Sigmoid colon (tissue), 7 donors: Measurements from ENCODE around the gene MYRIP. TPM values are rescaled to one million over a fixed set of nuclear protein-coding genes. Genes with fewer than 3 reads are reported as not detected.

Experiments
- DNase-seq: peaks from one replicate; pipeline ENCODE4 v3.0.0-alpha.2; 2019
- H3K27ac ChIP-seq, 4 donors: fragments of 200-600 bp; sonication (generic); one replicate each; pipeline ENCODE4 v1.5.1; 2016 to 2019; ENCODE audit warnings: mild to moderate bottlenecking in 1 of 4
- H3K27me3 ChIP-seq, 3 donors: fragments of 200-600 bp; sonication (generic); one replicate each; pipeline ENCODE4 v1.5.1; 2019; ENCODE audit warnings: mild to moderate bottlenecking in 1 of 3
- H3K36me3 ChIP-seq, 4 donors: fragments of 200-600 bp; sonication (generic); one replicate each; pipeline ENCODE4 v1.5.1; 2016 to 2019
- H3K4me1 ChIP-seq, 4 donors: fragments of 200-600 bp; sonication (generic); one replicate each; pipeline ENCODE4 v1.5.1; 2017 to 2019
- H3K4me3 ChIP-seq, 4 donors: fragments of 200-600 bp; sonication (generic); one replicate each; pipeline ENCODE4 v1.5.1; 2017 to 2019; ENCODE audit warnings: mild to moderate bottlenecking in 2 of 4, moderate library complexity in 1 of 4
- H3K9me3 ChIP-seq, 4 donors: fragments of 200-600 bp in 3 of 4; sonication (generic) in 3 of 4; one replicate each; pipeline versions ENCODE4 v1.5.1 to v1.6.1; 2013 to 2019
- EP300 ChIP-seq, 4 donors: sonication (generic); formaldehyde crosslinking; IDR thresholded peaks; one replicate each; pipeline ENCODE4 v1.6.1; 2017; ENCODE audit warnings: antibody characterized with exemption in 4 of 4
- POLR2A ChIP-seq, 2 donors: fragments of 450-650 bp; IDR thresholded peaks; one replicate each; pipeline ENCODE4 v1.6.1; 2016; ENCODE audit warnings: antibody characterized with exemption in 2 of 2, mild to moderate bottlenecking in 2 of 2, moderate library complexity in 2 of 2
- POLR2AphosphoS5 ChIP-seq, 4 donors: sonication (generic); formaldehyde crosslinking; IDR thresholded peaks; one replicate each; pipeline ENCODE4 v1.6.1; 2017; ENCODE audit warnings: antibody characterized with exemption in 4 of 4
- WGBS, 2 donors: extraction: QIAGEN DNeasy Blood & Tissue Kit; methylation state at CpG; one replicate each; pipeline ENCODE4 v1.1.7; 2013; 5-methylcytosine and 5-hydroxymethylcytosine counted together
- intact Hi-C: fragments of 100-400 bp; cut with DNase I; formaldehyde crosslinking; loops from one replicate; pipeline ENCODE4 v1.15.1; 2023
- polyA plus RNA-seq, 3 donors: library from polyadenylated mRNA; stranded (reverse); fragments of 200-250 nt; gene quantifications; one replicate each; pipeline ENCODE4 v1.2.3, GENCODE V29; 2013
- total RNA-seq, 4 donors: library from RNA; depleted of rRNA; stranded (reverse); fragments of >200 nt; gene quantifications; one replicate each; pipeline ENCODE4 v1.1.0, GENCODE V29; 2016
- TF ChIP-seq, protein P1 (sequence below), 4 experiments: fragments of 450-650 bp in 3 of 4; fragments of 200-600 bp in 1 of 4; IDR thresholded peaks; one replicate each; pipeline ENCODE4 v1.5.1; 2016 to 2019; ENCODE audit warnings: antibody characterized with exemption in 4 of 4, mild to moderate bottlenecking in 3 of 4, moderate library complexity in 2 of 4
- donor health status: healthy with polysubstance abuse.
- donor health status: Bipolar disorder and iron deficiency.
- donor health status: healthy.

MYRIP gene
- total and polyA plus RNA-seq, 7 donors: 2.2 to 5.5 (median 4.2) TPM

DNA sequence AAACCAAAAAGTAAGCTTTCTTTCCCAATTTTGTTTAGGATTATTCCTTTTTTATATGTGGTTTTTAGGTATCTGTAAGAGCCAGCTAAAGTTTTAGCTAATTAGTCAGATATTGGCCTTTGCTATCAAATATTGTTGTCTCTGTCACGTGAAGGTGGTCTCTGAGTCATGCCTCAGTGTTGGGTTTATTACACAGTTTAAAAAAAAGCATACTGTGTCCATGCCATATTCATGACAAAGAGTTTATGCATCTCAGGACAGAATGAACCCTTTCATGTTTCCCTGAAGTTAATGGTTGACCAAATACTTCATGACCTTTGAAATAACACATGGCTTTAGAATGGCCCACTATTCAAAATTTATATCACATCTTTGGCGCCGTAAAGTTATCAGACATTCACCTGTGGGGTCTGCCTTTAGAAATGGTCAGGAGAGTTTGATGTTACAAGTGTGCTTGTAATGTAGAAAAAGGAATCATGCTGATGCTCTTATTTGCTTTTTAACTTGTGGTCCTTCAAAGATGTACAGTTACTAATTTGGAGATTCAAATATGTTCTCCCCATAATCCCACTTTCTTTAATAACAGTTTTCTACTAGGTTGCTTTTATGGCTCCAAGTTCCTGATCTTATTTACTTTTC is 101.5 kb downstream of the MYRIP start:
- Histone ChIP-seq H3K4me1 (peaks cover 0 to 10% (median 8%) of the 10 kb centered on the region in 4 donors), H3K9me3 (no peaks in the 10 kb centered on the region), H3K4me3 (no peak overlapping the region), H3K36me3 (no peaks in the 10 kb centered on the region), H3K27ac (peak overlapping the region in 1 of 4 donors; percentile 20), H3K27me3 (no peaks in the 10 kb centered on the region)
- intact Hi-C loops: no loop called here
- DNase-seq: no peak
- TF ChIP-seq POLR2A (IDR thresholded peaks at IDR 0.05) (no peak), EP300 (IDR thresholded peaks at IDR 0.05) (no peak)
- 18 to 56% methylated on average over 3 of the region's 3 CpGs for WGBS, 2 donors

DNA sequence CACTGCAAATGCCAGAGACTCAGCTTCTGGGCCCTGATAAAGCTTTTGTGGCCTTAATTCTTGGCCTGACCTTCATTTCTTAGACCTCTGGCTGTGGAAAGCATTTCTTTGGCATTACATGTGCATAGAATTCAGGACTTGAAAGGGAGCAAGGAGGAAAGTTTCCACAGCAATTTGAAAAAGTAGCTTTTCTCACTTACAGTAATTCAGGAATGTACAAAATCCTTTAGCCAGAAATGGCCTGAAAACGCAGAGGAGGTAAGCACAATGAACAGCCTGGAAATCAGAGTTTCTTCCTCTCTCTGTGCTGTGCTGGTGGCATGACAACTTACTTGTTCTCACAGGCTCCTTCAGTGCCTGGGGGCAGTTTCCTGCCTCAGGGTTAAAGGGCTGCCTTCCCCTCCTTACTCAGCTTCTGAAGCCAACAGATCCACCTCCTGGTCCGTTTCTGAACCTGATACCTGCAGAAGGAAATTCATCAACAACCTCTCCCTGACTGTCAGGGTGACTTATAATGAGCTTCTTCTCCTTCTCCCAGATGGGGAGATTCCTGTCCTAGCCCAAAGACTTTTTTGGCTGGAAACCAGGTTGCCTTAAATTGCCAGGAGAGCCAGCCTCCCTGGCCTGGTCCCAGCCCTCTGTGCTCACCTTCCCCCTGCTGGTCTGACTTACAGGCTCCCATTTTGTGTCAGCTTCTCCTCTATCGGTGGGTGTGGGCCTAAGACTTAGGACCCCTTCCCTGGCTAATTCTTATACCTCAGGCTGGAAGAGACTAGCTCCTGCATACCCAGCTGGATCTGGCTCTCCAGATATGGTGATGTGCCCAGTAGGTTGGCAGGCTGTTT is 102.3 kb downstream of the MYRIP start:
- intact Hi-C loops: no loop called here
- H3K4me3 ChIP-seq: no peak overlapping the region
- H3K36me3 ChIP-seq: no peaks in the 10 kb centered on the region
- H3K27ac ChIP-seq: peak overlapping the region in 2 of 4 donors; percentile 20 to 26
- H3K9me3 ChIP-seq: no peaks in the 10 kb centered on the region
- no peaks in the 10 kb centered on the region for H3K27me3 ChIP-seq
- no peak for TF ChIP-seq EP300 (IDR thresholded peaks at IDR 0.05)
- no peak for TF ChIP-seq POLR2A (IDR thresholded peaks at IDR 0.05)
- TF ChIP-seq, protein P1, sequence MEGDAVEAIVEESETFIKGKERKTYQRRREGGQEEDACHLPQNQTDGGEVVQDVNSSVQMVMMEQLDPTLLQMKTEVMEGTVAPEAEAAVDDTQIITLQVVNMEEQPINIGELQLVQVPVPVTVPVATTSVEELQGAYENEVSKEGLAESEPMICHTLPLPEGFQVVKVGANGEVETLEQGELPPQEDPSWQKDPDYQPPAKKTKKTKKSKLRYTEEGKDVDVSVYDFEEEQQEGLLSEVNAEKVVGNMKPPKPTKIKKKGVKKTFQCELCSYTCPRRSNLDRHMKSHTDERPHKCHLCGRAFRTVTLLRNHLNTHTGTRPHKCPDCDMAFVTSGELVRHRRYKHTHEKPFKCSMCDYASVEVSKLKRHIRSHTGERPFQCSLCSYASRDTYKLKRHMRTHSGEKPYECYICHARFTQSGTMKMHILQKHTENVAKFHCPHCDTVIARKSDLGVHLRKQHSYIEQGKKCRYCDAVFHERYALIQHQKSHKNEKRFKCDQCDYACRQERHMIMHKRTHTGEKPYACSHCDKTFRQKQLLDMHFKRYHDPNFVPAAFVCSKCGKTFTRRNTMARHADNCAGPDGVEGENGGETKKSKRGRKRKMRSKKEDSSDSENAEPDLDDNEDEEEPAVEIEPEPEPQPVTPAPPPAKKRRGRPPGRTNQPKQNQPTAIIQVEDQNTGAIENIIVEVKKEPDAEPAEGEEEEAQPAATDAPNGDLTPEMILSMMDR (IDR thresholded peaks at IDR 0.05): no peak
- no peak for TF ChIP-seq POLR2AphosphoS5 (IDR thresholded peaks at IDR 0.05)
- H3K4me1 ChIP-seq: peaks cover 0 to 10% (median 8%) of the 10 kb centered on the region in 4 donors
- WGBS, 2 donors: 15 to 53% methylated on average over 3 of the region's 3 CpGs
- DNase-seq: no peak

DNA sequence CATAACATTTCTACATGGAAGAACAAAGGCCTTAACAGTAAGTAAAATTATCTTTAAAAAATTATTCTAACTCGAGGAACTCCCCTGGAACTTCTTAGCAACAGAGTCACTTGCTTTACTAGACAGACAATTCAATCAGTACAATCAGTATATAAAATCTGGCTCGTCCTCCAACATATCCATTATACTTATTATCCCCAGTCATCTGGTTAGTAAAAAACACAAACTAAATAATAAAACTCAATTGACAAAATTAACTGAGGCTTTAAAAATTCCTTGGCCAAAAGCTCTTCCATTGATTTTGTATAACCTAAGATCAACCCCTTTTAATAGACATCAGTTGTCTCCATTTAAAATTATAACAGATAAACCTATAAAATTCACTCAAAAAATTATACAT is 105.6 kb downstream of the MYRIP start:
- no peaks in the 10 kb centered on the region for H3K36me3 ChIP-seq
- intact Hi-C loops: no loop called here
- WGBS, 2 donors: 78 to 85% methylated on average over 2 of the region's 2 CpGs
- H3K4me3 ChIP-seq: no peak overlapping the region
- H3K27ac ChIP-seq: no peak overlapping the region
- no peak for DNase-seq
- no peak for TF ChIP-seq POLR2A (IDR thresholded peaks at IDR 0.05)
- TF ChIP-seq, protein P1 (IDR thresholded peaks at IDR 0.05): no peak
- no peak for TF ChIP-seq EP300 (IDR thresholded peaks at IDR 0.05)
- no peak for TF ChIP-seq POLR2AphosphoS5 (IDR thresholded peaks at IDR 0.05)
- no peaks in the 10 kb centered on the region for H3K9me3 ChIP-seq
- peaks cover 0 to 10% (median 8%) of the 10 kb centered on the region in 4 donors for H3K4me1 ChIP-seq
- no peaks in the 10 kb centered on the region for H3K27me3 ChIP-seq

DNA sequence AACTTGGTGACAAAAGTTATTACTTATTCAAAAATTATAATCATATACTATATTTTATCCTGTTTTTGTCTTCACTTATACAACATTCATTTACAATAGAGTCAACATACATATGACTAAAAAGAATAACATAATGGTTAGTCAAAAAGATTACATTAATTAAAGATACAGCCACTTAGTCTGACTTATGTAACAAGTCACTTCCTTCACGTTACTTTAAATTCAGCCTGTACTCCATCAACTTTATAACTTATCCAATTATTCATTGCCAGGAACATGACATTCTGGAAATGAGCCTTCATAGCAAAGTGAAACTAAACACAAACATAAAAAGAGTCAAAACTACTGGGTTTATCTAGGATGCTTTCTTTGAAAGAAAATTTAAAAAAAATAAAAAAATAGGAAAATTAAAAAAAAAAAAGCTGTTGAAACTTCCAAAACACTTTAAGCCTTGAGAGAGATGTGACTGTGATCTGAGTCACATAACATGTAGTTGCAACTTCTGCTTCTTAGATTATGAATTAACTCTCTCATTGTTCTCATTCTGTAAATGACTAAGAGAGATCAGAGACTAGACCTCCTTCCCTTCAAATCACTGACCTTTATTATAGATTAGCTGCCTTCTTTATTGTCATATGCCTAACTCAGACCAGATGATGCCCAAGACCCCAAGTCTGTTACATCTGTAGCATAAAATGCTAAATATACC is 107.8 kb downstream of the MYRIP start:
- no peaks in the 10 kb centered on the region for H3K27me3 ChIP-seq
- H3K4me1 ChIP-seq: no peaks in the 10 kb centered on the region
- TF ChIP-seq EP300 (IDR thresholded peaks at IDR 0.05) (no peak), POLR2AphosphoS5 (IDR thresholded peaks at IDR 0.05) (no peak), POLR2A (IDR thresholded peaks at IDR 0.05) (no peak)
- TF ChIP-seq, protein P1 (IDR thresholded peaks at IDR 0.05): no peak
- intact Hi-C loops: no loop called here
- no peak overlapping the region for H3K4me3 ChIP-seq
- no peak overlapping the region for H3K27ac ChIP-seq
- WGBS, 2 donors: 41 to 48% methylated on average over 1 of the region's 1 CpG
- no peaks in the 10 kb centered on the region for H3K36me3 ChIP-seq
- no peak for DNase-seq
- no peaks in the 10 kb centered on the region for H3K9me3 ChIP-seq

DNA sequence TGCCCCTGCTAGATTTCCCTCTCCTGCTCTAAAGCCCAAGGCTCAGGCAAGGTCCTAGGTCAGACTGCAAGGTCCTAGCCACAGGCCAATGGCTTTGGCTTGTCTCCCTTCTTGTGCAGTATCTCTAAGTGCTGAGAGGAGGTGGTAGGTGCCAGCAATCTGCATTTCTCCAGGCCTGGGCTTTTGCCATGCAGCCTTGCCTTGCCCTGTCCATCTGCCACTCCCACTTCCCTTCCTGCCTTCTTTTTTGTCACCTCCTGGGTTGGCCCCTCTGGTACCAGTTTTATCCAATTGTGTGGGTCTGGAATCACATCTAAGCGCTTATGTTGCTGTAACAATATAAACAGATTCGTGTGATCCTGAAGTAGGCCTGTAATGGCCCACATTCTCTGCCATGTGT is 109.9 kb downstream of the MYRIP start:
- no peak for TF ChIP-seq EP300 (IDR thresholded peaks at IDR 0.05)
- TF ChIP-seq, protein P1 (IDR thresholded peaks at IDR 0.05): no peak
- no peak for TF ChIP-seq POLR2A (IDR thresholded peaks at IDR 0.05)
- TF ChIP-seq POLR2AphosphoS5 (IDR thresholded peaks at IDR 0.05): no peak
- Histone ChIP-seq H3K27me3 (no peaks in the 10 kb centered on the region), H3K4me1 (no peaks in the 10 kb centered on the region), H3K36me3 (no peaks in the 10 kb centered on the region), H3K4me3 (no peak overlapping the region), H3K27ac (no peak overlapping the region), H3K9me3 (no peaks in the 10 kb centered on the region)
- no peak for DNase-seq
- intact Hi-C loops: no loop called here
- 86 to 91% methylated on average over 2 of the region's 2 CpGs for WGBS, 2 donors
